Stimulated activated CD4-positive, alpha-beta T cell treated with anti-CD3 and anti-CD28 coated beads, Interleukin-12 subunit alpha, Interleukin-12 subunit beta, amount 100 ng/mL, for 4 hours (primary cell): ENCODE measurements around the gene OR56A4.
"Not testable (repeated sequence)": the region's sequence is repeated elsewhere in the genome, so short reads cannot be mapped to it uniquely, and the experiment has no call there.

Experiments used
- DNase-seq: peaks from one replicate; pipeline ENCODE4 v3.0.0-alpha.2; 2020

Gene OR56A4, protein sequence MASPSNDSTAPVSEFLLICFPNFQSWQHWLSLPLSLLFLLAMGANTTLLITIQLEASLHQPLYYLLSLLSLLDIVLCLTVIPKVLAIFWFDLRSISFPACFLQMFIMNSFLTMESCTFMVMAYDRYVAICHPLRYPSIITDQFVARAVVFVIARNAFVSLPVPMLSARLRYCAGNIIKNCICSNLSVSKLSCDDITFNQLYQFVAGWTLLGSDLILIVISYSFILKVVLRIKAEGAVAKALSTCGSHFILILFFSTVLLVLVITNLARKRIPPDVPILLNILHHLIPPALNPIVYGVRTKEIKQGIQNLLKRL

DNA sequence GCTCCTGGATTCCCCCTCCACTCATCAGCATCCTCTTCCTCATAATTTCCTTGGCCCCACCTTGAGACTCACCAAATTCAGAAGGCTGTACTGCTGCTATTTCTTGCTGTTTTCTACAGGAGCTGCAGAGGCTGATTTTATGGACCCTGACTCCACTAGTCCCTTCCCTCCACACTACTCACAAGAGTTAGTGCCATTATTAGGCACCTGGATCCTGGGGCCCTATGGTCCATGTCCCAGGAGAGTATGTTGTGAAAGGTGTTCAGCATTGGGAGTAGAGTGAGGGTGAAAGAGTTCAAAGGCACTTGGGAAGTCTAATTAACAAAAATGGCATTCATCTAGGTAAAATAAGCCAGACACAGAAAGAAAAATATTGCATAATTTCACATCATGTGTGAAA lies at the start of gene OR56A4:
OR56A4 (minus strand) TSS at position 101 of the 400 bp plus-strand sequence. CDS start 3,954 bp downstream, outside the sequence.
- no peak for DNase-seq

DNA sequence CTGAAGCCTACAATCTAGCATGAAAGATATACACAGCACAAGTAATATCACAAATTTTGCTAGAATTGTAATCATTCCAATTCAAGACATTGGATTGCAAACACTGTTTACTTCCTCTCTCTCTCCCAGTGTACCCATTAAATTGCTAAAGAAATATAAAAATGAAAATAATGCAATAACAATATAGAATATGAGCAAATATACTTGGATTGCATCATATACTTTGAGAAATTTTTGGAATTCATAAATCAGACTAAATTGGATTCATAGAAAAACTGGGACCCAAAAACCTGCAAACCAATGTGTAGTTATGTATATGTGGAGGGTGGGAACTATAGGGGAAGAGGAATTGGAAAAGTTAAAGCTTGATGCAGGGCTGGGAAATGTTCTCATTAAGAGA lies 48.8 kb upstream of the OR56A4 start:
- DNase-seq: no peak

DNA sequence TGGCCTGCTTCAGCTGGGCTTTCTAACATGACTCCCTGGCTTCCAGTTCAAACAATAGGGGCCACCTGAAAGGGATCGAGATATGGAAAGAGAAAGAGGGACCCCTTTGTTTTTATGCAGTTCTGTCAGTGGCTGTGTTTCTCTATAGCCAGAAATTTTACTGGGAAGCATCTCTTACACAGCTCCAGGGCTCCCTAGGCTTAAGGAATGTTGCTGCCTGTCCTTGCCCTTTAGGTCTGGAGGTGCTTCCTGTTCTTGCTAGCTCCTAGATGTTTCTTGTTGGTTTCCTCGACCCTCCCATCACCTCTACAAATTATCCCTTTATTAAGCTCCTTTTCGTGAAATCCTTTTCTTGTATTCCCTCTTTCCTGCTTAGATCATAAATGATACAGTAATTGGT lies 45.6 kb upstream of the OR56A4 start:
- no peak for DNase-seq

DNA sequence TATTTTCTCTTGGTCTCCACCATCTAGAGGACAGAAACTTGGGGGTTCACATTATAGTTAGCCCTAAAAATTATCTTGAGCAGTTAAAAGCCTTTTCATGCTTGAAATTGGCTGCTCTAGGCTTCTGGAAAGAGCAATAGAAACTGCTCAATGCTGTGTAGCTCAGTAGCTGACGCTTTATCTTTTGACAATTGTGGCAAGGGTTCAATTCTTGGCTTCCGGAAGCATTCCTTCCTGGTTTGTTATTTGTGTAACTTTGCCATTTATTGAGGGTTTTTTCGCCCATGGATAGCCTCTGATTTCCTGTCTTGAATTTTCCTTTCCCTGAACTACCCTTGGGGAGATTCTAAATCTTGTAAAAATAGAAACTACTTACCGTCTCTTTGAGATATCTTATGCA lies 34.1 kb upstream of the OR56A4 start:
- DNase-seq: no peak

DNA sequence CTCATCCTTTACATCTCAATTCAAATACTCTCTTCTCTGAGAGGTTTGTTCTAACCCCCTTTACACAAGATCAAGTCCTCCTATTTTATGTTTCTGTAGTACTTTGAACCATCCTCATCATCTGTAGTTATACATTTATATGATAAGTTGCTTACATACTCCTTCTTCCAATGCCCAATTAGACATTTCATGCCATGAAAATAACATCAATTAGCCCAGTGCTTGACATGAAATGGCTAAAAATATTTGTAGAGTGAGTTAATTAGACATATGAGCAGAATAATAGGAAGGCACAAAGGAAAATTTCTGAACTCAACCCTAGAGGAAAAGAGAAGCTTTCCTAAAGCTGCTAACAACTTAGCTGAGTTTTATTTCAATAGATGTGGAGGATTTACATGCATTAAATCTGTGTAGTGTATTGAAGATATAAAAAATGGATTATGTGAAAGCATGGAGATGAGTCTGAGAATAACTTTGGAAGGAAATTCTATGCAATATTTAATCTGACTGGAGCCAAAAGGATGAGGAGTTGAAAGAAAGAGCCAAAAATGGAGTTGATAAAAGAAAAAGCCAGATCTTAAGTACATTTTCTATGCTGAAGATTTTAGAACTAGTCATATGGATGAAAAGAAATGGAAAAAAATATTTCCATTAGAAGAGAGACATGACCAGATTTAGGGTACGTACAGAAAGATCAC lies 24.1 kb upstream of the OR56A4 start, which contains the start of gene OR56A1:
OR56A1 (minus strand) TSS at position 51 of the 698 bp plus-strand sequence. CDS start 3,066 bp downstream, outside the sequence.
- DNase-seq: no peak

DNA sequence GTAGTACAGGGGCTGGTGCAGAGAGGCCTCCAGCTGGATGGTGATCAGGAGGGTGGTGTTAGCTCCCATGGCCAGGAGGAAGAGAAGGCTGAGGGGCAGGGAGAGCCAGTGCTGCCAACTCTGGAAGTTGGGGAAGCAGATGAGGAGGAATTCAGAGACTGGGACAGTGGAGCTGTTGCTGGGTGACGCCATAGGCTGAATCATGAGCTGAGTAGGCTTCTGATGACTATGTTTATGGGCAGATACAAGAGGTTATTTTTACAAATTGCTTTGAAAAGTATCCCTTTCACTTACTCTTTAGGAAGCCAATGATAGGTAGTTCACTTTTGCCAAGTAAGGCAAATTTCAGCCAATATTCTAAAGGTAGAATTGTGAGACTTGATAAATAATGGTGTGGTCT lies 20.8 kb upstream of the OR56A4 start:
- no peak for DNase-seq

DNA sequence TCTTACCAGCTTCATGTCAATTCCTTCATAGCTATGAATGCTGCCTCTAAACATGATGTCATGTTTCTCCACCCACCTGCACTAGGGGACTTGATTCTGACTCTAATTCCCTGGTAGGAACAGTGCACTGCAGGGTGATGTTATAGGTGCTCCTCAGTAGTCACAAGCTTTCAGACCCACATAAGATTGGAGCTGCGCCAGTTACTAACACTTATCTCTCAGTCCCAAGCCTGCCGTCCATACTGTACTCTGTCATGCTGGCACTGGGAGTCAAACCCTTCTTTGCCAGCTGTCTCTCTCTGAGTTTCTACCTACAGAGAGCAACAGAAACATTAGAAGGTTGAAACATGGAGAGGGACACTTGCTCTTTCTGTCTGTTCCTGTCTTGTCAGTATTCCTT lies 18.3 kb upstream of the OR56A4 start:
- DNase-seq: no peak

DNA sequence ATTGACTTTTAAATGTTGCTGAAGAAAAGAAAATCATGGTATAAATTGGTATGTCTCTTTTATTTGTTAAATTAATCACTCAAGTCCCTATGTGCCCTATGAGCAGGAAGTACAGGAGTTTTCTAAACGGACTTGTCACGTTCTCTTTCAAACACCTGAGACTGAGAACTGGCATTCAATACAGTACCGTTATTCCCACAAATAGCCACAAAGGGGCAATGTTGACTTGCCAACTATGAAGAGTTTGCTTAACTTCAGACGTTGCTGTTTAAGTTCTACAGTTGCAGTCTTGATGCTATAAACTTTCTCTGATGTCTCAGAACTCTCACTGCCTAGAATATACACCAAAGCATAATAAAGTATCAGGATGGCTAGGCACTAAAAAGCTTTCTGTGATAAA lies 16.2 kb upstream of the OR56A4 start:
- DNase-seq: no peak

DNA sequence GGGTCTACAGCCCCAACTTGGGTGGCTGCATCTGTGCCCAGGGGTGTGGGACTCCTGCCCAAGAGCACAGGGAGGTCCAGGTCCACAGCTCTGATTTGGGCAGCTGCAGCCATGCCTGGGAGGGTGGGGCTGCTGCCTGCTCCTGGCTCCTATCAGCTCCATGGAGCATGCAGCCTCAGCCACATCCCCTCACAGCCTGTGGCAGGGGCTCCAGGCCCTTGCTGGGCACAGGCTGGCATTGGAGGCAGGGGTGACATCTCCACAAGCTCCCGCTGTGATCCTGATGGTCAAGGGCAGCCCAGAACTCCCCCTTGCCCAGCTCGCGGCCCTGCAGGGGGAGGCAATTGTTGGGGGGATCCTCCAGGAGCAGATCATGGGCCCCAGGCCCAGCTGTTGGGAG lies 6.3 kb upstream of the OR56A4 start:
- no peak for DNase-seq

DNA sequence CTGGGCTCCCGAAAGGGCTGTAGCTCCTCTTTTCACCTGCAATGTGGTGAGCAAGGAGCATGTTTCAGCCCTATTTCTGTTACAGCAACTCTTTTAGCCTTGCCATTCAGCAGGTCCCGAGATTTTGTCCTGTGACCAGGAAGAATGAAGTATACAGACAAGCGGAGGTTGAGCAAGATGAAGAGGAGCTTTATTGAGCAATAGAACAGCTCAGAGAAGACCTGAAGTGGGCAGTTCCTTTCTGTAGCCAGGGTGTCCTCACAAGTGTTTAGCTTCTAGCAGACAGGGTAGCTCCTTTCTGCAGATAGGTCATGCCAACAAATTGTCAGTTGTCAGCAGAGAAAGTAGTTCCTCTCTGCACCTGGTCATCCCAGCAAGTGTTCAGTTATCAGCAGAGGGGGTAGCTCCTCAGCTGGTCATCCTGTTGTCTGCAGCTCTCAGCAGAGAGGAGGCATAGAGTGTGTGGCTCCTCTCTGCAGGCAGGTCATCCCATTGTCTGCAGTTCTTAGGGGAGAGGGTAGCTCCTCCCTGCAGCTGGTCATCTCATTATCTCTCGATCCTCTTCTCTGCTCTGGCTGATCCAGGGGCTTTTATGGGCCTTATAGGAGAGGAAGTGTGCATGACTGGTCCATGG lies 5.4 kb upstream of the OR56A4 start:
- DNase-seq: no peak

DNA sequence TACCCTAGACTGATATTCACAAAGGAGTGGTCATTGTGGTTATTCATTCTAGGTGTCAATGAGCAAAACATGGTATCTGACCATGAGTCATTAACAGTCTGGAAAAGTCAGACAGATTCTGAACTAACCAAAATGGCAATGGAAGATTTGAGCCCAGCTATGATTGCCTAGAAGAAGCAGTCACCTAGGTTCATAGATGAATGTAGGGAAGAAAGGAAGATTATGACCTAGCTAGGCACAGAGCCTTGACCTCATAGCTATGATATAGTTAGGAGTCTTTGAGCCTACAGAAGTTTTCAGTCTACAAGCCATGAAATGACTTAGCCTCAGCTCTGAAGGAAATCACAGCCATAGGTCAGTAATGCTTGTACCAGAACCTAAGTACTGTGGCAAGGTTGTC lies 351 bp downstream of the OR56A4 start:
- no peak for DNase-seq

DNA sequence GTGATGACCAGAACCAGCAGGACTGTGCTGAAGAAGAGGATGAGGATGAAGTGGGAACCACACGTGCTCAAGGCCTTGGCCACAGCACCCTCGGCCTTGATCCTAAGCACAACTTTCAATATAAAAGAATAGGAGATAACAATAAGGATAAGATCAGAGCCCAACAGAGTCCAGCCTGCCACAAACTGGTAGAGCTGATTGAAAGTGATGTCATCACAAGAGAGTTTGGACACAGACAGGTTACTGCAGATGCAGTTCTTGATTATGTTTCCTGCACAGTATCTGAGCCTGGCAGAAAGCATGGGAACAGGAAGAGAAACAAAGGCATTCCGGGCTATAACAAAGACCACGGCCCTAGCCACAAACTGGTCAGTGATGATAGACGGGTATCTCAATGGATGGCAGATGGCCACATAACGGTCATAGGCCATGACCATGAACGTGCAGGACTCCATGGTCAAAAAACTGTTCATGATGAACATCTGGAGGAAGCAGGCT lies 4.5 kb downstream of the OR56A4 start:
- no peak for DNase-seq

DNA sequence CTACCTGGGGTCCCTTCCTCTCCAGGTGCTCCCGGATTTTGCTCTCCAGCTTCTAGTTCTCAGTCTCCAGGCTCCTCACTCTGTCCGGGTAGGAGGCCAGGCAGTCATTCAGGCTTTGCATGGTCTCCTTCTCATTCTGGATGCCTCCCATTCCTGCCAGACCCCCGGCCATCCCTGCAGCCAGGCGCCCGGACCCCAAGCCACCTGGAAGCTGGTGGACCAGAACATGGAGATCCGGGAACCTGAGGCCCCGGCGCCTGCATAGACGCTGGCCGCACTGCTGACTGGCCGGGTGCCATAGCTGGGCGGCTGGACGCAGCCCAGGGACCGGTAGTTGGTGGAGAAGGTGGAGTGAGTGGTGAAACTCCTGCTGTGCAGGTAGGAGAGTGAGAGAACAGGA lies 12.0 kb downstream of the OR56A4 start:
- DNase-seq: no peak

DNA sequence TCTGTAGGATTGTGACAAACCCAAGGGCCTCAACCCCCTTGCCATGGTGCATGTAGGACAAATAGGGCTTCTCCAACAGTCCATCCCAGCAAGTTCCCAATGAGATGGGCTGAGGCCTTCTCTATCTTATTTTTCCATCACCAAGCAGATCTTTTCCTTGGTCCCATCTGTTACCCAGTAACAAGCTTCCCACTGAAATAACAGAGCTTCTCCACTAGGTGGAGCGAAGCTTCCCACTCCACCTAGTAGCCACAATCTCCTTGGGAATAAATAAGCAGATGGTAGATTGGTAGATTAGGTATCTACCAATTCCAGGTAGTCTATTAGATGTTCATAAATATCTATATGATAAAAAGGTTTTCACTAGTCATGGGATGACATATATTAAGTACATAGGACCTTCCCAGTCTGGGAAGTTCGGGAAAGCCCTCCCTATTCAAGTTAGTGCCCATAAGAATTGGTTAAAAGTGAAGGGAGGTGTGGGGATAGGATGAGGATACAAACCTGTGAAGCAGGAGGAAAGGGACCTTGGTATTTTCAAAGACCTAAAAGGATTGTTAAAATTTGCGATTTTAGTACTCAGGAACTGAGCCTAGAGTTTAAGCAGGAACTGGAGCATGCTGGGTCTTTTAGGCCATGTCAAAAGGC lies 14.0 kb downstream of the OR56A4 start:
- DNase-seq: no peak

DNA sequence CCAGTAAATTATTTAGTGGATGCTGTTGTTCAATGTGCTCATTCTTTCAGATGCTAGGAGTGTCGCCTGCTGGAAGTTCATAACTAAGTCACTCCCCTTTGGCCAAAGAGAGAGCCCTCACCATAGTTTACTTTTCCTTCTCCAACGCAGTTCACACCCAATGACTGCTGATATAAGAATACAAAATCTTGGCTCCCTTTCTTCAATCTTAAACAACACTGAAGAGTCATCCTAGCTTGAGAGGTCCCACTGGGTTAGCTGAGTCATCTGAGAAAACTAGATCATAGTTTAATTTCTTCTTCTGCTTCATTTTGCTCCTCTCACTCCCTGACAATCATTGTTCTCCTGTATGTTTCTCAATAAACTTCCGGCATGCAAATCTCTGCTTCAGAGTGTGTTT lies 14.6 kb downstream of the OR56A4 start:
- no peak for DNase-seq

DNA sequence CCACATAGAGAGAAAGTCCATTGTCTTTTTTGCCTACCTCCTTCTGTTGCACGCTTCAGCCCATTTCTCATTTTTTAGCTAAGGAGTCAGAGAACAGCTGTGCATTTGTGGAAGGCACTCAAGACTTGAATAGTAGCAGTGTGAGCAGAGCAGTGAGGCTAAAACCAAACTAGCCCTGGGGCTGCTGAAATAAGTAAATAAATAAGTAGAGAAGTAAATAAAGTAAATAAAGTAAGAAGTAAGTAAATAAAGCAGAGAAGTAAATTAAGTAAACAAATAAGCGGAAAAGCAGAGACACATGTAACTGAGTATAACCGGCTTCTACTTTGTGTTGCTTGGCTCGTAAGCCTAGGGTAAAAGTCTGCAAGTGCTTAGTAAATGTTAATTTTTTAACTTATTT lies 17.5 kb downstream of the OR56A4 start:
- no peak for DNase-seq

DNA sequence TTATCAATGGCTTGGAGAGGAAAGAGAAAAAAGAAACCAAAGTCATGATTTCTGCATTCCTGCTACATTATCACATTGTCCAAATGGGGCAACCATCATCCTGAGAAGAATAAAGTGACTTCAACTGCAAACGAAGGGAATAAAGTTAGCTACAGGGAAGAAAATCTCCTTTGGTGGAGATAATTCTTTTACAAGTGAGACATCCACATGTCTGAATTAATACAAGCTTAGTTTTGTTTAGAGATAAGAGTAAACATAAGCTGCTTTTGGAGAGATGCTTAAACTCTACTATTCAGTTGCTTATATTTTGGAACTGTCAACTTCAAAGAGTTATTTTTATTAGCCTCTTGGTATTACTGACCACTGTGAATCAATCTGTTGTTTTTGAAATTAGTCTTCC lies 19.9 kb downstream of the OR56A4 start, which contains the start of gene OR52L1:
OR52L1 (minus strand) TSS at position 101 of the 400 bp plus-strand sequence; CDS start at position 46, 55 bp downstream.
- DNase-seq: no peak

DNA sequence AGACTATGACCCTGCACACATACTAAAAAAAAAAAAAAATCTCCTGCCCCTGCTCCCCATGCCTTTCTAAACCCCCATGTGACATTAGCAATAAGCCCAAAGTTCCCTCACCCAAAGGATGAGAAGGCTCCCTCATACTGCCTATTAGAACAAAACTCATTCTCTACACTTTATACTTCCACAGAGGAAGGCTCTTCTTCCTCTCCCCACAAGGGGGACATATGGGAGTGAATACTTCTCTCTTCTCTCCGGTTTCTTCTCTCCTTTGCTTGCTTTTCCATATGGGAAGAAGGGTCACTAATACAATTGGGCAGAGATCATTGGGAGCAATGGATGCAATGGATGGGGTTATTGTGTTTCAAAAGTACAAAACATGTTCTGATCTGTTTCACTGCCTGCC lies 23.3 kb downstream of the OR56A4 start:
- no peak for DNase-seq

DNA sequence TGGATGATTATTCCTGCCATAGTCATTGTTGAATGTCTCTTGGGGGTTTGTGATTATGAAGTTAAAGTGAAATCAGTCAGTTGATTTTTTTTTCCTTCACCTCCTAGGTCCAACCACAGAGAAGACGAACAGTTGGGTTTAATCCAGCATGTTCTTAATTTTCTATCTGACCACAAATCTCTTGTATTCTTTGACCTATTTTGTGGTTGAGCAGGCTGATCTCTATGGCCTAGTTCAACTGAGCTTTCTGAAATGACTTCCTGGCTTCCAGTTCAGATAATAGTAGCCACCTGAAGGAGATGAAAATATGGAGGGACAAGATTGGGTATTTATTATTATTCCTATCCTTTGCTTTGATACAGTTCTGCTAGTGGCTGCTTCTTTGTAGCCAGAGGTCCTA lies 33.2 kb downstream of the OR56A4 start:
- DNase-seq: no peak

DNA sequence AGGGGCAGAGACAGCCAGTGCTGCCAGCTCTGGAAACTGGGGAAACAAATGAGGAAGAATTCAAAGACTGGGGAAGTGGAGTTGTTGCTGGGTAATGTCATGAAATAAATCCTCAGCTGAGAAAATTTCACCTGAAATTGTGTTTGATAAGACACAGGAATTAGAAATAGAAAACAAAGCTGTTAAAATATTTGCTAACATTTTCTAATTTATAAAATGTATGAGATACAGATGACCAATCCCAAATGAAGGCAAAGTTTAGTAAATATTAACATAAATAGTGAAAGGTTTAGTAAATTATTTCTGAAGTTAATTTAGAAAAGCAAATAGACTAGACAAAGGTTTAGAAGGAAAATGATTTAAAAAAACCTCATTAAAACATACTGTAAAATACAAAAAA lies 38.4 kb downstream of the OR56A4 start, which contains the start of gene OR56A5:
OR56A5 (minus strand) TSS at position 101 of the 400 bp plus-strand sequence; CDS start at position 101, 0 bp downstream.
- DNase-seq: no peak

DNA sequence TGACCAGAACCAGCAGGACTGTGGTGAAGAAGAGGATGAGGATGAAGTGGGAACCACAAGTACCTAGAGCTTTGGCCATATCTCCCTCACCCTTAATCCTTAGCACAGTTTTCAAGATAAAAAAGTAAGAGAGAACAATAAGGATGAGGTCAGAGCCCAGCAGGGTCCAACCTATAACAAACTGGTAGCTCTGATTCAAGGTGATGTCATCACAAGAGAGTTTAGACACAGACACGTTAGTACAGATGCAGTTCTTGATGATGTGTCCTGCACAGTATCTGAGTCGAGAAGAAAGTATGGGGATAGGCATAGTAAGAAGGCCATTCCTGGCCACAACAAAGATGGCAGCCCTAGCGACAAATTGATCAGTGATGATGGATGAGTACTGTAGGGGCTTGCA lies 39.0 kb downstream of the OR56A4 start:
- DNase-seq: no peak

DNA sequence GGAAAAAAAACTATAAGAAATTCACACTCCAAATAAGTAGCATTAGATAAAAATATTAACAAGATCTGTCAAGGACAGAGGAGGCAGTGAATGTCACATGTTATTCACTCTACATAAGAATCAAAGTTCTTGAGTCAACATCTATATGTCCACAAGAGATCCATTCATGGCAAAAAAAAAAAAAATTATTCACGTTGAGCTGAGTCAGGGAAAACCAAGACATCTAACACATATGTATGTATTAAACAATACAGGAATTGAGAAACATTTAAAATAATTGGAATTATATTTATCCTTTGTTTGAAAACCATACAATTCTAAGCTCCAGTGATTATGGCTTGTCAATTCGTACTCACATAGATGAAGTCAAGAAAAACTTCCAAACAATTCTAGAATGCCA lies 39.8 kb downstream of the OR56A4 start:
- no peak for DNase-seq

DNA sequence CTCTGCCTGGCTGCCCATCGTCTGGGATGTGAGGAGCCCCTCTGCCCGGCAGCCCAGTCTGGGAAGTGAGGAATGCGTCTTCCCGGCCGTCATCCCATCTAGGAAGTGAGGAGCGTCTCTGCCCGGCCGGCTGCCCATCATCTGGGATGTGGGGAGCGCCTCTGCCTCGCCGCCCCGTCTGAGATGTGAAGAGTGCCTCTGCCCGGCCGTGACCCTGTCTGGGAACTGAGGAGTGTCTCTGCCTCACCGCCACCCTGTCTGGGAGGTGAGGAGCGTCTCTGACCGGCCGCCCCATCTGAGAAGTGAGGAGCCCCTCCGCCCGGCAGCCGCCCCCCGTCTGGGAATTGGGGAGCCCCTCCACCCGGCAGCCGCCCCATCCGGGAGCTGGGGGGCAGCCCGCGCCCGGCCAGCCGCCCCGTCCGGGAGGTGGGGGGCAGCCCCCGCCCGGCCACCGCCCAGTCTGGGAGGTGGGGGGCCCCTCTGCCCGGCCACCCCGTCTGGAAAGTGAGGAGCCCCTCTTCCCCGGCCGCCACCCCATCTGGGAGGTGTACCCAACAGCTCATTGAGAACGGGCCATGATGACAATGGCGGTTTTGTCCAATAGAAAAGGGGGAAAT lies 45.9 kb downstream of the OR56A4 start:
- DNase-seq: not testable (repeated sequence)
